HEK293T (cell line): ENCODE results near the gene ARL5C.

Source experiments
- BHLHE40 ChIP-seq: fragments of 450-650 bp; IDR thresholded peaks from 2 replicates; pipeline ENCODE4 v1.6.1; 2016; ENCODE audit warnings: mild to moderate bottlenecking, moderate library complexity, borderline replicate concordance
- FOXA1 ChIP-seq: fragments of 450-650 bp; IDR thresholded peaks from 2 replicates; pipeline ENCODE4 v1.6.1; 2016; ENCODE audit warnings: mild to moderate bottlenecking
- HDGF ChIP-seq: fragments of 450-650 bp; IDR thresholded peaks from 2 replicates; pipeline ENCODE4 v1.6.1; 2017; ENCODE audit warnings: antibody characterized with exemption, borderline replicate concordance
- LEF1 ChIP-seq: fragments of 450-650 bp; IDR thresholded peaks from 2 replicates; pipeline ENCODE4 v1.6.1; 2017; ENCODE audit warnings: mild to moderate bottlenecking, borderline replicate concordance

DNA sequence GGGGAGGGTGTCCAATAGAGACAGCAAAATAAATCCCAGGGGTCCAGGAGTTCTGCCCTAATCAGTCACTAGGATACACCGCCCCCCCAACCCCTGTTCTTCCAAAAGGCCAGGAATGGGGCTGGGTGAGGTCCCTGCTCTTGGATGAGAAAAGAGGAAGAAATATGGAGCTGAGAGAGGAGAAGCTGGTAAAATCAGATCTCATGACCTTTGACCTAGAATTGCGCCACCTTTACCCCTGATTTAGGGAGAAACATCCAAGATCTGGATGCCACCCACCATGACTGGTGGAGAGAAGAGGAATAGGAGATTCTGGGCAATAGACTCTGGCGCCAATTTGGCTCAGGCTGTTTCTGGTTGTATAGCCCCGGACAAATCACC, 32.2 kb upstream of the ARL5C start:
- no peak for TF ChIP-seq HDGF
- no peak for TF ChIP-seq BHLHE40
- TF ChIP-seq LEF1: no peak
- TF ChIP-seq FOXA1: no peak
